A549 (cell line): Measurements from ENCODE around the gene DAB1. TPM values are rescaled to one million over a fixed set of nuclear protein-coding genes. Genes with fewer than 3 reads are reported as not detected.

Experiments
- ATAC-seq, 2 experiments: fragments of 200-7000 bp in 1 of 2; fragments of >200 bp in 1 of 2; cut with Nextera tagmentation in 1 of 2; cut with Tn5 transposase in 1 of 2; 3 replicates each; pipeline versions ENCODE4 v1.8.0 to v1.9.1; 2018 to 2020; ENCODE audit warnings: mild to moderate bottlenecking in 1 of 2, moderate library complexity in 1 of 2
- CTCF ChIA-PET: fragments of 300-600 bp; sonication (Branson Sonifier 250); formaldehyde crosslinking; extraction: SDS; loops from one replicate; lab custom pipeline; 2021; ENCODE audit warnings: antibody characterized with exemption, inconsistent platforms; lab: Yijun Ruan, JAX
- POLR2A ChIA-PET: fragments of 350-600 bp; formaldehyde crosslinking; extraction: SDS; loops from one replicate; lab custom pipeline; 2021; ENCODE audit warnings: antibody characterized with exemption, inconsistent platforms; lab: Yijun Ruan, JAX
- DNase-seq, 2 experiments: peaks; one replicate each; pipeline versions ENCODE4 v3.0.0 to v3.0.0-alpha.2; 2011 to 2016; ENCODE audit warnings: low read depth in 1 of 2, low spot score in 1 of 2
- FAIRE-seq: peaks from 2 replicates; lab custom pipeline; 2011; peaks lifted over from hg19 to GRCh38; lab: Jason Lieb, UNC
- H3K27ac ChIP-seq, 2 experiments: fragments of >200 bp; sonication (Bioruptor Twin); formaldehyde crosslinking; 3 replicates each; pipeline ENCODE4 v1.5.1; 2016 to 2017
- H3K4me1 ChIP-seq: fragments of >200 bp; sonication (Bioruptor Twin); formaldehyde crosslinking; 3 replicates; pipeline ENCODE4 v1.6.1; 2016
- H3K4me2 ChIP-seq: fragments of >200 bp; sonication (Bioruptor Twin); formaldehyde crosslinking; 3 replicates; pipeline ENCODE4 v1.6.1; 2016
- H3K4me3 ChIP-seq: fragments of >200 bp; sonication (Bioruptor Twin); formaldehyde crosslinking; 3 replicates; pipeline ENCODE4 v1.5.1; 2016
- H3K9me3 ChIP-seq: fragments of >200 bp; sonication (Bioruptor Twin); formaldehyde crosslinking; 3 replicates; pipeline ENCODE4 v1.6.1; 2016
- BHLHE40 ChIP-seq: IDR thresholded peaks from 2 replicates; pipeline ENCODE4 v1.6.1; 2012; ENCODE audit warnings: low read depth, low read length, inconsistent platforms
- EHF ChIP-seq: fragments of 250-450 bp; sonication (Bioruptor Pico); IDR thresholded peaks from 2 replicates; pipeline ENCODE4 v1.5.0; 2020; ENCODE audit warnings: mild to moderate bottlenecking
- ESRRA ChIP-seq: fragments of 150-350 bp; IDR thresholded peaks from 2 replicates; pipeline ENCODE4 v1.6.1; 2014; ENCODE audit warnings: mild to moderate bottlenecking, low read length, borderline replicate concordance
- FOSL2 ChIP-seq, 2 experiments: fragments of 450-650 bp in 1 of 2; fragments of >200 bp in 1 of 2; sonication (Bioruptor Twin) in 1 of 2; formaldehyde crosslinking; IDR thresholded peaks; 2 replicates each; pipeline versions ENCODE4 v1.5.0 to v1.6.1; 2016 to 2020; ENCODE audit warnings: mild to moderate bottlenecking in 1 of 2, moderate library complexity in 1 of 2
- FOXS1 ChIP-seq: fragments of 250-450 bp; sonication (Bioruptor Pico); IDR thresholded peaks from 2 replicates; pipeline ENCODE4 v1.5.0; 2020; ENCODE audit warnings: mild to moderate bottlenecking, moderate library complexity
- HEYL ChIP-seq: fragments of 250-450 bp; sonication (Bioruptor Pico); IDR thresholded peaks from 2 replicates; pipeline ENCODE4 v1.8.0; 2021; ENCODE audit warnings: mild to moderate bottlenecking, moderate library complexity
- HOXB5 ChIP-seq: fragments of 250-450 bp; sonication (Bioruptor Pico); IDR thresholded peaks from 2 replicates; pipeline ENCODE4 v1.5.0; 2020; ENCODE audit warnings: mild to moderate bottlenecking, moderate library complexity
- MAZ ChIP-seq: fragments of 150-350 bp; IDR thresholded peaks from 2 replicates; pipeline ENCODE4 v1.6.1; 2014; ENCODE audit warnings: antibody characterized with exemption, low read depth, low read length, borderline replicate concordance
- NPAS2 ChIP-seq: fragments of 250-450 bp; sonication (Bioruptor Pico); IDR thresholded peaks from 2 replicates; pipeline ENCODE4 v1.8.0; 2022; ENCODE audit warnings: mild to moderate bottlenecking, moderate library complexity, borderline replicate concordance
- RARB ChIP-seq: fragments of 250-450 bp; sonication (Bioruptor Pico); IDR thresholded peaks from 2 replicates; pipeline ENCODE4 v1.8.0; 2021; ENCODE audit warnings: mild to moderate bottlenecking, moderate library complexity
- SMC3 ChIP-seq: fragments of >200 bp; sonication (Bioruptor Twin); formaldehyde crosslinking; IDR thresholded peaks from 3 replicates; pipeline ENCODE4 v1.6.1; 2018; ENCODE audit warnings: inconsistent platforms
- SREBF2 ChIP-seq: fragments of 450-650 bp; IDR thresholded peaks from 2 replicates; pipeline ENCODE4 v1.6.1; 2014; ENCODE audit warnings: mild to moderate bottlenecking, moderate library complexity
- TFCP2L1 ChIP-seq: fragments of 250-450 bp; sonication (Bioruptor Pico); IDR thresholded peaks from 2 replicates; pipeline ENCODE4 v1.5.0; 2021; ENCODE audit warnings: mild to moderate bottlenecking
- TP53 ChIP-seq: fragments of 250-450 bp; sonication (Bioruptor Pico); IDR thresholded peaks from 2 replicates; pipeline ENCODE4 v1.5.0; 2021; ENCODE audit warnings: mild to moderate bottlenecking, moderate library complexity
- ZNF302 ChIP-seq: fragments of 250-450 bp; sonication (Bioruptor Pico); IDR thresholded peaks from 2 replicates; pipeline ENCODE4 v1.9.0; 2021; ENCODE audit warnings: inconsistent platforms, mild to moderate bottlenecking, moderate library complexity
- WGBS: methylation state at CpG from one replicate; pipeline ENCODE4 v1.1.6; 2017; ENCODE audit errors: missing lambda C conversion rate; 5-methylcytosine and 5-hydroxymethylcytosine counted together
- polyA plus RNA-seq, 4 experiments: library from polyadenylated mRNA; depleted of rRNA in 3 of 4; stranded (reverse); fragments of >200 nt; fragmentation: RNase III in 1 of 4; extraction: RNeasy Plus Mini Kit Qiagen cat#74134 plus additional on column Dnase treatment in 1 of 4; gene quantifications; 2 replicates in 3 of 4; 3 replicates in 1 of 4; pipeline ENCODE4 v1.2.3, GENCODE V29; 2011 to 2017
- TF ChIP-seq, protein P1 (sequence below): IDR thresholded peaks from 2 replicates; pipeline ENCODE4 v1.6.1; 2012
- TF ChIP-seq, protein P2 (sequence below): fragments of 250-450 bp; sonication (Bioruptor Pico); IDR thresholded peaks from 2 replicates; pipeline ENCODE4 v1.5.0; 2020; ENCODE audit warnings: low read depth, mild to moderate bottlenecking, moderate library complexity
- TF ChIP-seq, protein P3 (sequence below): fragments of >200 bp; sonication (Bioruptor Twin); formaldehyde crosslinking; IDR thresholded peaks from 3 replicates; pipeline ENCODE4 v1.6.1; 2016
- TF ChIP-seq, protein P4 (sequence below): fragments of 200-600 bp; sonication (generic); IDR thresholded peaks from 2 replicates; pipeline ENCODE4 v1.6.1; 2016; ENCODE audit warnings: antibody characterized with exemption, mild to moderate bottlenecking, moderate library complexity
- TF ChIP-seq, protein P5 (sequence below): fragments of 450-650 bp; IDR thresholded peaks from 2 replicates; pipeline ENCODE4 v1.6.1; 2014; ENCODE audit warnings: antibody characterized with exemption

Gene DAB1
- polyA plus RNA-seq, 2 of the 4 experiments (the other 2 are of a cell fraction), result not detected

DNA sequence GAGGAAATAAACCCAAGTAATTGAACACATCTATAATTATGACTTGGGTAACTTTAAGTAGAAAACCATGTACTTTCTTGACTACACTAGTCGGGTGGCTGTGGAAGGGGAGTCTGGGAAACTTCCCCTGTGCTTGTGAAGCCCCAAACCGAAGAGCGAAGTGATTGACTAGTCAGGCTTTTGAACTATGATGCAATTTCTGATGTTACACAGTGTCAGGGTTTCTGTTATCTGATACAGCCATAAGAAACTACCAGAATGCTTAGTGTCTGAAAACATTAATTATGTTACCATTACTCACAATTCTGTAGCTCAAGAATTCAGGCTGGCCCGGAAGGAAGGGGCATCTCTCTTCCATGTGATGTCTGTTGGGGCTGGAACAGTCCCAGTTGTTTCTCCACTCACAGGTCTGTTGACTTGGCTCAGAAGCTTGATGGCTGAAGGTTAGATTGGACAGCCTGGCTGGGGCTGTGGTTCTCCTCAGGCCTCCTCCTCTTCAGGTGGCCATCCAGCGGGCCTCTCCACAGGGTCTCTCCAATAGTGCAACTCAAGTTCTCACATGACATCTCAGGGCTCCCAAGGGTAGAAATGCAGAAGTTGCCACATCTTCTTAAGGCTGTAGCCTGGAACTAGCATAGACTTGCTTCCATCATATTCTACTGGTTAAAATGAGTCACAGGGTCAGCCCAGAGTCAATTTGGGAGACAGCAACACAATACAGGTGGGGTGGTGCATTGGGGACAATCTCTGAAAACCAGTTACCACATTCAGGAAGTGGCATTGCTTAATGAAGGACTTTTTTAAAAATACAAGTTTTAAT, 449.7 kb downstream of the DAB1 start:
- CTCF ChIA-PET, result no interaction called here
- no peak for FAIRE-seq
- 0% methylated on average over 5 of the region's 5 CpGs for WGBS
- no peak for ATAC-seq
- H3K4me2 ChIP-seq, result no peak overlapping the region
- no peak for DNase-seq
- no peak overlapping the region for H3K27ac ChIP-seq
- H3K9me3 ChIP-seq, result no peaks in the 10 kb centered on the region; the same call in 2 of the 3 replicates
- no peak overlapping the region for H3K4me3 ChIP-seq
- H3K4me1 ChIP-seq, result no peaks in the 10 kb centered on the region
- POLR2A ChIA-PET, result no interaction called here
- TF ChIP-seq, protein P1, sequence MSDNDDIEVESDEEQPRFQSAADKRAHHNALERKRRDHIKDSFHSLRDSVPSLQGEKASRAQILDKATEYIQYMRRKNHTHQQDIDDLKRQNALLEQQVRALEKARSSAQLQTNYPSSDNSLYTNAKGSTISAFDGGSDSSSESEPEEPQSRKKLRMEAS, result no peak
- TF ChIP-seq SREBF2, result no peak
- TF ChIP-seq HEYL (CRISPR knock-in tag), result no peak
- TF ChIP-seq, protein P2, sequence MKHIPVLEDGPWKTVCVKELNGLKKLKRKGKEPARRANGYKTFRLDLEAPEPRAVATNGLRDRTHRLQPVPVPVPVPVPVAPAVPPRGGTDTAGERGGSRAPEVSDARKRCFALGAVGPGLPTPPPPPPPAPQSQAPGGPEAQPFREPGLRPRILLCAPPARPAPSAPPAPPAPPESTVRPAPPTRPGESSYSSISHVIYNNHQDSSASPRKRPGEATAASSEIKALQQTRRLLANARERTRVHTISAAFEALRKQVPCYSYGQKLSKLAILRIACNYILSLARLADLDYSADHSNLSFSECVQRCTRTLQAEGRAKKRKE (CRISPR knock-in tag), result no peak
- no peak for TF ChIP-seq FOXS1 (CRISPR knock-in tag)
- no peak for TF ChIP-seq FOSL2 (IDR thresholded peaks at IDR 0.05)
- no peak for TF ChIP-seq FOSL2 (CRISPR knock-in tag; IDR thresholded peaks at IDR 0.05)

DNA sequence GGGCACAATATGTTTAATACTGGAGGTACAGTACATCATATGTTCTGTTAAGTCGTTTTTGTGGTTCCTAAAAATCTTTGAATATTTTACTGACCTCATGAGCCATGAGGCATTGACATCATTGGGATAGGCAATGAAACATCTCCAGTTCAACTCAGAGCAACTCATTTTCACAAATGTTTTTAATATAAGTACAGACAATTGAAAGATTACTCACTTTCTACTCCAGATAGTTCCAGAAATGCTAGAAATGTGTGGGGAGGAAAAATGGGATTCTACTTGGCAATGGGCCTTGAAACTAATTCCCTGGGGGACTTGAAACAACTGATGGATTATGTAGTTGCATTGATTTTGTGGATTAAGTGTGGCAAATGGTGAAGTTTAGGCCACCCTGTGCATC, 450.9 kb downstream of the DAB1 start:
- CTCF ChIA-PET, result no interaction called here
- Histone ChIP-seq H3K4me2 (no peak overlapping the region), H3K4me3 (no peak overlapping the region), H3K4me1 (no peaks in the 10 kb centered on the region), H3K27ac (no peak overlapping the region), H3K9me3 (no peaks in the 10 kb centered on the region; the same call in 2 of the 3 replicates)
- DNase-seq, result no peak
- POLR2A ChIA-PET, result no interaction called here
- no peak for ATAC-seq
- WGBS, result 0% methylated on average over 1 of the region's 1 CpG
- FAIRE-seq, result no peak
- TF ChIP-seq BHLHE40 (no peak), TP53 (CRISPR knock-in tag) (no peak), EHF (no peak), NPAS2 (CRISPR knock-in tag) (no peak), HOXB5 (CRISPR knock-in tag) (no peak), RARB (CRISPR knock-in tag) (no peak), MAZ (no peak), TFCP2L1 (CRISPR knock-in tag) (no peak), ZNF302 (no peak), ESRRA (no peak), SMC3 (no peak)
- TF ChIP-seq, protein P3, sequence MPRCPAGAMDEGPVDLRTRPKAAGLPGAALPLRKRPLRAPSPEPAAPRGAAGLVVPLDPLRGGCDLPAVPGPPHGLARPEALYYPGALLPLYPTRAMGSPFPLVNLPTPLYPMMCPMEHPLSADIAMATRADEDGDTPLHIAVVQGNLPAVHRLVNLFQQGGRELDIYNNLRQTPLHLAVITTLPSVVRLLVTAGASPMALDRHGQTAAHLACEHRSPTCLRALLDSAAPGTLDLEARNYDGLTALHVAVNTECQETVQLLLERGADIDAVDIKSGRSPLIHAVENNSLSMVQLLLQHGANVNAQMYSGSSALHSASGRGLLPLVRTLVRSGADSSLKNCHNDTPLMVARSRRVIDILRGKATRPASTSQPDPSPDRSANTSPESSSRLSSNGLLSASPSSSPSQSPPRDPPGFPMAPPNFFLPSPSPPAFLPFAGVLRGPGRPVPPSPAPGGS, result no peak
- TF ChIP-seq, protein P4, sequence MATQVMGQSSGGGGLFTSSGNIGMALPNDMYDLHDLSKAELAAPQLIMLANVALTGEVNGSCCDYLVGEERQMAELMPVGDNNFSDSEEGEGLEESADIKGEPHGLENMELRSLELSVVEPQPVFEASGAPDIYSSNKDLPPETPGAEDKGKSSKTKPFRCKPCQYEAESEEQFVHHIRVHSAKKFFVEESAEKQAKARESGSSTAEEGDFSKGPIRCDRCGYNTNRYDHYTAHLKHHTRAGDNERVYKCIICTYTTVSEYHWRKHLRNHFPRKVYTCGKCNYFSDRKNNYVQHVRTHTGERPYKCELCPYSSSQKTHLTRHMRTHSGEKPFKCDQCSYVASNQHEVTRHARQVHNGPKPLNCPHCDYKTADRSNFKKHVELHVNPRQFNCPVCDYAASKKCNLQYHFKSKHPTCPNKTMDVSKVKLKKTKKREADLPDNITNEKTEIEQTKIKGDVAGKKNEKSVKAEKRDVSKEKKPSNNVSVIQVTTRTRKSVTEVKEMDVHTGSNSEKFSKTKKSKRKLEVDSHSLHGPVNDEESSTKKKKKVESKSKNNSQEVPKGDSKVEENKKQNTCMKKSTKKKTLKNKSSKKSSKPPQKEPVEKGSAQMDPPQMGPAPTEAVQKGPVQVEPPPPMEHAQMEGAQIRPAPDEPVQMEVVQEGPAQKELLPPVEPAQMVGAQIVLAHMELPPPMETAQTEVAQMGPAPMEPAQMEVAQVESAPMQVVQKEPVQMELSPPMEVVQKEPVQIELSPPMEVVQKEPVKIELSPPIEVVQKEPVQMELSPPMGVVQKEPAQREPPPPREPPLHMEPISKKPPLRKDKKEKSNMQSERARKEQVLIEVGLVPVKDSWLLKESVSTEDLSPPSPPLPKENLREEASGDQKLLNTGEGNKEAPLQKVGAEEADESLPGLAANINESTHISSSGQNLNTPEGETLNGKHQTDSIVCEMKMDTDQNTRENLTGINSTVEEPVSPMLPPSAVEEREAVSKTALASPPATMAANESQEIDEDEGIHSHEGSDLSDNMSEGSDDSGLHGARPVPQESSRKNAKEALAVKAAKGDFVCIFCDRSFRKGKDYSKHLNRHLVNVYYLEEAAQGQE, result no peak
- TF ChIP-seq, protein P5, sequence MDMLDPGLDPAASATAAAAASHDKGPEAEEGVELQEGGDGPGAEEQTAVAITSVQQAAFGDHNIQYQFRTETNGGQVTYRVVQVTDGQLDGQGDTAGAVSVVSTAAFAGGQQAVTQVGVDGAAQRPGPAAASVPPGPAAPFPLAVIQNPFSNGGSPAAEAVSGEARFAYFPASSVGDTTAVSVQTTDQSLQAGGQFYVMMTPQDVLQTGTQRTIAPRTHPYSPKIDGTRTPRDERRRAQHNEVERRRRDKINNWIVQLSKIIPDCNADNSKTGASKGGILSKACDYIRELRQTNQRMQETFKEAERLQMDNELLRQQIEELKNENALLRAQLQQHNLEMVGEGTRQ, result no peak
